K562 treated with DMSO at 1 percent for 12 hours (cell line): Measurements from ENCODE around the gene PCYT1B. TPM values are rescaled to one million over a fixed set of nuclear protein-coding genes. Genes with fewer than 3 reads are reported as not detected.

Experiments used
- total RNA-seq: library from RNA; unstranded; fragments of 300-600 nt; gene quantifications from 2 replicates; pipeline ENCODE4 v1.2.3, GENCODE V29; 2022; ENCODE audit not compliant: insufficient read depth

The PCYT1B gene
- total RNA-seq, result not detected in 2 replicates

DNA sequence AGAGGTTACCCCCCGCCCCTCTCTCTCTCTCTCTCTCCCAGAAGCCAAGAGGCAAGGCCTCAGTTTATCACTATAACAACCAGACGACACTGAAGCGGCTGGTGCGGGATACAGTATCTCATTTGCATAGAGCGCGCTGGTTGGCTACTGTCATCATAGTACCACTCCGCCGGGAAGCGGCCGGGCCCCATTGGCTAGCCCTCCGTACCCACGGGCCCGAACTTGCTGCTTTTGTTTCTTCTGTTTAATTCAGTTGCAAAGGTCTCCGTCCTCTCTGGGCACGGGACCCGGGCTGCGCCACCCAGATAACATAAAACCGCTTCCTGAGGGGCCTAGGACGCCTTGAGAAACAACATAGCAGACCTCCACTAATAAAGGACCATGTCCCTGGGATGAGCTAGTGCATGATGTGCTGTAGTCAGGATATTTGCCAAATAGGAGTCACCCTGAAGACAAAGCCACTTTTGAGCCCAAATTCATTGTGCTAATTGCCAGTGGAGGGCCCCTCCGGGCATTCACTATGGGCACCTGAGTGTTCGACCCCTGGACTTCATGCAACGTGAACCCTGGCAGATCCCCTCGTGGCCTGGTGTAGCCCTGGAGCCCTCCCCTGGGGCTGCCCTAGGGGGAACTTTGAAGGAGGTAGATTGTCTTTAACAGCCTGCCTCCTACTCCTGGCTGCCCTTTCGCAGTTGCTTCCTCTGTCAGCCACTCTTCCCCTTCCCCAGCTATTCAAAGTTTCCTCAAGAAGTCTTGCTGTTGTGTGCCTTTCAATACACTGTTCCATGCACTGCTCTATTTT, at the start of gene PCYT1B:
Gene PCYT1B (minus strand): TSS at position 91 of the 802 bp plus-strand sequence. CDS start 242 bp downstream, outside the sequence.

DNA sequence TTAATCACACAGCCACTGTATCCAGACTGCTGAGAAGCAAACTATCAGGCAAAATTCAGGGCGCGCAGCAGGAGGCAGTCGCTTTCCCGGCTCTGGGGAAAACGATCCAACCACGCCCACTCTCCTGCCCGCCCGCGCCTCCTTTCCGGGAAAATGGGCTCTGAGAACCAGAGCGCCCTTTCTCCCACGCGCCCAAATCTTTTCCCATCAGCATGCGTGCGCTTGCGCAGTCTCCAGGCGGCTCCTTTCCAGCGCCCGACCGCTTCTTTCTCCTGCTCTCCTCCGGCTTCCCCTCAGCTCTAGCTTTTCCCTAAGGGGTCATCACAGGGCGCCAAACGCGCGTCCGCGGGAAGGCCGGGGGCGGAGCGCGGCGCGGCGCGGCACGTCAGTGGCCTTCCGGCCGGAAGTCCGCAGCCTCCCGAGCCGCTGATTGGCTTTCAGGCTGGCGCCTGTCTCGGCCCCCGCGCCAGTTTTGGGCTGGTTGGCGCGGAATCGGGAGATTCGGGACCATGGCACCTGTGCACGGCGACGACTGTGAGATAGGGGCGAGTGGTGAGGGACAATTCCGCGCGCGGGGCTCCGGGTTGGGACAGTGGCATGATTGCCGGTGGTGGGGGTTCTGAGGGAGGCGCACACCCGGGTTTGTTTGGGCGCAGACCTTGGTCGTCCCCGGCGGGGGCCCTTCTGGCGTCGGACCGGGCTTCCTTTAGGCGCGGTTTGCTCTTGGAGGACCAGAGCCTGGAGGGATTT, 46.5 kb upstream of the PCYT1B start, which contains the start of gene POLA1:
Gene POLA1 (plus strand): TSS at position 466 of the 750 bp plus-strand sequence. CDS start 44 bp downstream, at position 510.

Other genes starting within 250 kb of the PCYT1B start
- gene PDK3, start 182.1 kb downstream of the PCYT1B start, total RNA-seq, result 0.47 and 2.3 TPM in 2 replicates
- 11.0 and 17.6 TPM in 2 replicates for gene POLA1, start 46.6 kb upstream of the PCYT1B start, total RNA-seq